NCI-H774 (cell line): ENCODE measurements around the gene BHMT.
"Not testable (repeated sequence)": the region's sequence is repeated elsewhere in the genome, so short reads cannot be mapped to it uniquely, and the experiment has no call there.

Experiments
- DNase-seq: peaks from one replicate; lab custom pipeline; 2025; lab: John Stamatoyannopoulos, UW

The BHMT gene

DNA sequence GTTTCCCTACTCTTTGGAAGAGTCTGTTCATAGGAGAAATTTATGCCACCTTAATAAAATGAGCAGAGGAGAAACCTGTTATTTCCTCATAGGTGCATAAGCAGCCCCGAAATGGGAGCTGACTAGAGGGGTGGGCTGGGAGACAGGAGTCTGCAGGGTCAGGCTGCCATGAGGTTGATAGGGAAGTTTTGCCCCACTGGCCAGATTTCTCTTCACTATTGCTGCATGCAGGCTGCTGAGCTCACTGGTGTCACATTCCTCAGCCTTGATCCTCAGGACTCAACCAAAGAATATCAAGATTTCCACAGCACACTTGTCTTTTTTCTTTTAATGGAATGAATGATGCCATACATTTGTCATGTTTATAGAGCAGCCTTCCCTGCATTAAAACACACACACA is 60.7 kb downstream of the BHMT start:
- DNase-seq = no peak

DNA sequence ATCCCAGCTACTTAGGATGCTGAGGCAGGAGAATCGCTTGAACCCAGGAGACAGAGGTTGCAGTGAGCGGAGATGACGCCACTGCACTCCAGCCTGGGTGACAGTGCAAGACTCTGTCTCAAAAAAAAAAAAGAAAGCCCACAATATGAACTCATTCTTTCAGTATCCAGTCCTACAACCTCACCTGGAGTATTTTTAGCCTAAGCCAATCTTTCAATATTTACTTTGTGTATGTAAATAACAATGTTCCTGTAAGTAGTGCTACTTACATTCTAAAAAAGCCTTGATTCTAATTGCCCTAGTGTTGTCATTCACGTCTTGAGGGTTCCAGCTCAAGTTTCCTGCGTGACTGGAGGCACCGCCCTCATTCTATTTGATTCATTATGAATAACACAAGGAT is 62.0 kb downstream of the BHMT start:
- peak; percentile 18 for DNase-seq

DNA sequence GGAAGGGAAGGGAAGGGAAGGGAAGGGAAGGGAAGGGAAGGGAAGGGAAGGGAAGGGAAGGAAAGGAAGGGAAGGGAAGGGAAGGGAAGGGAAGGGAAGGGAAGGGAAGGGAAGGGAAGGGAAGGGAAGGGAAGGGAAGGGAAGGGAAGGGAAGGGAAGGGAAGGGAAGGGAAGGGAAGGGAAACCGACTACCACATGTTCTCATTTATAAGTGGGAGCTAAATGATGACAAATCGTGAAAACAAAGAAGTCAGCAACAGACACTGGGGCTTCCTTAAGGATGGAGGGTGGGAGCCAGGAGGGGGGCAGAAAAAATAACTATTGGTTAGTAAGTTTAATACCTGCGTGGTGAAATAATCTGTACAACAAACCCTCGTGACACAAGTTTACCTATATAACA is 68.8 kb downstream of the BHMT start:
- not testable (repeated sequence) for DNase-seq

DNA sequence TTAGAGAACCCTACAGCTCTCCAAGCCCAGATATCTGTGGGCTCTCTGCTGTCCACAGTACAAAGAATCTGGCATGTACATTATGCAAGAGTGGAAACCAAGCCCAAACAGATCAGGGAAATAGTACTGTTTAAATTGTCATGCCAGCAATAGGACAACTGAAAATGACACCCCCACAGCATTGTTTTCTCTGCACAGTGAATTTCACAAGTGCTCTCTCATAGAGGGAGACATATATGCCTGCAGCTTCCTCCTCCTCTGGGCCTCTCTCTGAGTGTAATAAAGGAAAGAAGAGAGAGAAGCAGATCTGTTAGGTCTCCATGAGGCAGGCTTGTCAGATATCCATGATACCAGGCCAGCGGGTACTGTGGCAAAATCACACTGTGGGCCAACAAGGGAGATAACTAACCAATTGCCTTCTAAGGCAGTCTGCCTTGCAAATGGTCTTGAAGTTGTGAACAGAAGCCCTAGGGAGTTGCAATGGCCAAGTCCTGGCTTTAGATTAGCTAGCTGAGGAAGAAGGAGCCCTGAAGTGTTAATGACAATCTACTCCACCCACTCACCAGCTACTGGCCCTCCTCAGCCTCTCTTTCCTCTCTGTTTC is 69.9 kb downstream of the BHMT start:
- DNase-seq = no peak
